Activated CD4-positive, CD25-positive, alpha-beta regulatory T cell (primary cell): ENCODE data around the gene CHD5.

Experiments
- DNase-seq, 4 experiments: peaks; one replicate each; lab custom pipeline; 2025; lab: John Stamatoyannopoulos, UW

The CHD5 gene

DNA sequence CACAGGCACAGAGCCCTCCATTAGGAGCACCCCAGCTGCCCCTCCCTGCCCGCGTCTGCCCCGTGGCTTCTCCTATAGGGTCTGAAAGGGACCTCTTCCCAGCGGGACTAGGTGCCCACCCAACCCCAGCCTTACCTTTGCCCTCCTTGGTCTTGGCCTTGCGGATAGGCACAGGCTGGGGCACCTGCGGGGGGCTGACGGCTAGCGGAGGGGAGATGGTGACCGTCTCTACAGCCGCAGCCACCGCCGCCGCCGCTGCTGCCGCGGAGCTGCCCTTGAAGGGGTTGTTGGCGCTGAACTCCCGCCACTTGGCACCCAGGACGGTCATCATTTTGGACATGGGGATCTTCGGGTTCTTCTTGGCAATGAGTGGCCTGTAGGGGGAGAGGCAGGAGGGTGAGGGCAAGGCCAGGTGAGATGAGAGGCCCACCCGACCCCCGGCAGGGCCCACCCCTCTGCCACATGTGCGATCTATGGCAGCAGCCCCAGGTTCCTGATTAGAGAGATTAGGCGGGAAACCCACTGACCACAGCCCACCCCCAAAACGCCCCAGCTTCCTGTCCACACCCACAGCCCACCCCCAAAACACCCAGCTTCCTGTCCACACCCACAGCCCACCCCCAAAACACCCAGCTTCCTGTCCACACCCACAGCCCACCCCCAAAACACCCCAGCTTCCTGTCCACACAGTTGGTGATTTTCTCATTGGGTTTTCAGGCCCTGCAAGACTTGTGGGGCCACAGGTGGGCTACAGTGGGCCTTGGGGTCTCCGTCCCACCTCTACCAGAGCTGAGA, 25.4 kb downstream of the CHD5 start:
- no peak for DNase-seq

- no peak for DNase-seq
Measured at GRCh38 chr1:6152882-6153281, 27.2 kb downstream of the CHD5 start.

DNA sequence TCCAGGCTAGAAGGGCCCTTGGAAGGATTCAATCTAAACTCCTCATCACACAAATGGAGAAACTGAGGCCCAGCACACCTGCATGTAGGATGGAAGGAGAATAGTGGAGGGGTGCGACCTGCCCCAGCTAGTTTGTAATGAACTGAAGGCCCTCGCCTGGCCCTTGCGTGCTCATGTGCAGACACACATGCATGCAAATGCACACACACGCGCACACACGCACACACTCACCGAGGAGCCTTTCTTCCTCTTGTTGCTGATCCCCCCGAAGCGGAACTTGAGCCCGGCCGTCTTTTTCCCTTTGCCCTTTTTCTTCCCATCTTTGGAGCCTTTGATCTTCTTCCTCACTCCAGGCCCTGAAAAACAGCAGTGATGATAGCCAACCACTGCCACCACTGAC, 27.9 kb downstream of the CHD5 start:
- DNase-seq: no peak

DNA sequence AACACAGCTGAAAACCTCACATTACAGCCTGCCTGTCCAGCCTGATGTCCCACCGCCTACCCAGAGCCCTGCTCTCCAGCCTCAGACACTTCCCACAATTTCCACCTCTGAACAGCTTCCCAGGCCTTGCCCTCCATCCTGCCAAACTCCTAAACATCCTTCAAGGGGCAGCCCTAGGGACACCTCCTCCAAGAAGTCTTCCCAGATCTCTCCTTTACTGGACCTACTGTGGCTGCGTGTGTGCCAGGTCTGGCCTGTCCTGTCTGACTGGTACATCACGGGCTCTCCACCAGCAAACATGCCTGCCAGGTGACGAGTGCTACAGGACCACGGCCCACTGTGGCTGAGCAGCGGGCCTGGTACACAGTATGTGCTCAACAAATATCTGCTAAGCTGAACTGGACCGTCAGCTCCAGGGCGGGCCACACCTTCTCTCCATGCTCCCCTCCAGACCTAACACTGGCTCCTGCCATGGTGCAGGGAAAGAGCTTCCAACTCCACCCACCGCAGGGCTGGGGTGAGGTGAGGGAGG, 28.8 kb downstream of the CHD5 start:
- no peak for DNase-seq

DNA sequence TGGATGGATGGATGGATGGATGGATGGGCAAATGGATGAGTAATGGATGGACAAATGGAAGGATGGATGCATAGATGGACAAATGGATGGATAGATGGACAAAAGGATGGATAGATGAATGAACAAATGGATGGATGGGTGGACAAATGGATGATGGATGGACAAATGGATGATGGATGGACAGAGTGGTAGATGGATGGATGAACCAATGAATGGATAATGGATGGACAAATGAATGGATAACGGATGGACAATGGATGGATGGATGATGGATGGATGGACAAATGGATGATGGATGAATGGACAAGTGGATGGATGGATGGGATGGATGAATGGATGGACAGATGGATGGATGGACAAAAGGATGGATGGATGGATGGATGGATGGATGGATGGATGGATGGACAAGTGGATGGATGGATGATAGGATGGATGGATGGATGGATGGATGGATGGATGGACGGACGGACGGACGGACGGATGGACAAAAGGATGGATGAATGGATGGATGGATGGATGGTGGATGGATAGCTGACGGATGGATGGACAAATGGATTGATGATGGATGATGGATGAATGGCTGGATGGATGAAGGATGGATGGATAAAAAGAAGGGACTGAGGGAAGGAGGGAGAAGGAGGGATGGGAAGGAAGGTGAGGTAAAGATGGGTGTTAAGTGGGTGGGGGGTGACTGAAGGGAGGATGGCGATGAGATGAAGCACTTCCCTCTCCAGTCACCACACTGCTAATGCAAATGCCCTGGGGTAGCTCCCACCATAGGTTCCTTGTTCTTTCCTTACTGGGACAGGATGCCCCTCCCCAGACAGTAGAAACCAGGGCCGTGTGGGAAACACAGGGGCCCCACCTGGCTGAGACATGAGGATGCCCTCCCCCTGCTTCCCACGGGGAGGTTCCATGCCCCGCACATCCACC, 29.8 kb downstream of the CHD5 start:
- no peak for DNase-seq

GRCh38 chr1:6149597-6149996, 30.5 kb downstream of the CHD5 start:
- DNase-seq: no peak

DNA sequence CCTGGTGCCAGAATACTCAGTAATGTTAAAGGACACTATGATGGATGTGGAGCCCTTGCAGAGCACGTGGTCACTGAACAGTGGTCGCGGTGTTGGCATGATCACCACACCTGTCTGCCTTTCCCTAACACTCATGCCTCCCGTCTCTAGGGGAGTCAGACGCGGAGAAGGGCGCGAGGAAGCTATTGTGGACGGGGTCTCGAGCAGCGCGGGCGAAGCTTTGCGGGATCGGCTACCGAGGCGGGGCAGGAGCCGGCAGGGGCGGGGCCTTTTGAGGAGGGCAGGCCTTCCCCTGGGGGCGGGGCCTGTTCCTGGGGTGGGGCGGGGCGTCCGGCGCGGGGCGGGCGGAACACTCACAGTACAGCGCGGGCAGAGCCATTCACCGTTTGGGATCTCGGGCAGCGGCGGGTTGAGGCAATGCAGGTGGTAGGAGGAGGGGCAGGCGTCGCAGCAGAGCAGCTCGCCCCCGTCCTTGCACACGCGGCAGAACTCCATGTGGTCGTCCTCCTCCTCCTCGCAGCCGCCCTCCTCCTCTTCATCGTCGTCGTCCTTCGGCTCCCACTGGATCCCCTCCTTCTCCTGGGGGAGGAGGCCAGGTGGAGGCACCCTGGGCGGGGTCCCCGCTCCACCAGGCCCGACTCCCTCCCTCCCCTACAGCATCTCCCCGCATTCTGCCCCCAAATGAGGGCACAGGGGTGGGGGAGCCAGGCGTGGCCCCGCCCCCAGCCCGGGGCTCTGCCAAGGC, 31.5 kb downstream of the CHD5 start:
- DNase-seq: peak; percentile 36 to 55 (median 40)

GRCh38 chr1:6145864-6146410, 34.2 kb downstream of the CHD5 start:
- no peak for DNase-seq

DNA sequence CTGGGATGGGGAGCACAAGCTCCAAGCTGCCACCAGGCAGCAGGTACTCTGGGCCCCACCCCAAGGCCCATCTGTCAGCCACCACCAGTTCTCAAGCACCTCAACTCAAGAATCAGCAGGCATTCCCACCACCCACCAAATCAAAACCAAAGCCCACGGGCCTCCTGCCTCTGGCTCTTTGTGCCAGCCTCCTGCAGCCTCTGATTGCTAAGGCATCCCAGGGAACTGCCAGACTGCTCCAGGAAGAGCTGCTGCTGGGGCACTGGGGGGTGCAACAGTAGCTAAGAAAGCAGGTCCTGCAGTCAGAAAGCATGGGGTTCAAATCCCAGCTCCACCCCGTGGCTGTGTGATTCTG, 34.7 kb downstream of the CHD5 start:
- DNase-seq: no peak

GRCh38 chr1:6144647-6145395, 35.3 kb downstream of the CHD5 start:
- DNase-seq: no peak

- DNase-seq: no peak
Measured at GRCh38 chr1:6144175-6144574, 35.9 kb downstream of the CHD5 start.

- no peak for DNase-seq
Measured at GRCh38 chr1:6143395-6143794, 36.7 kb downstream of the CHD5 start.

DNA sequence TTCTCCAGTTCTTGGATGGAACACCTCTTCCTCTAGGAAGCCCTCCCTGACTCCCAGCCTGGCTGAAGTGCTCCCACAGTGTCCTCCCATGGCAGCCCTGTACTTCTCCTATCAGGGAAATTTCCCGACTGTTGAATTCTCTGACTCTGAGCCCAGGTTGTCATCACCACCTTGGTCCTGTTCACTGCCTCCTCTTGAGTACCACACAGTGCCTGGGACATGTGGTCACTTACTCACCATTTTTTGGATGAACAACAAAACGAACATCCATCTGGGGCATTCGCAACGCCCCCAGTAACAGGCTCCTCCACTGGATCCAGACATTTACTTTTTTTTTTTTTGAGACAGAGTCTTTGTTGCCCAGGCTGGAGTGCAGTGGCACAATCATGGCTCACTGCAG, 37.4 kb downstream of the CHD5 start:
- DNase-seq: no peak

GRCh38 chr1:6142036-6142621, 38.0 kb downstream of the CHD5 start:
- no peak for DNase-seq

GRCh38 chr1:6141592-6141991, 38.5 kb downstream of the CHD5 start:
- no peak for DNase-seq

DNA sequence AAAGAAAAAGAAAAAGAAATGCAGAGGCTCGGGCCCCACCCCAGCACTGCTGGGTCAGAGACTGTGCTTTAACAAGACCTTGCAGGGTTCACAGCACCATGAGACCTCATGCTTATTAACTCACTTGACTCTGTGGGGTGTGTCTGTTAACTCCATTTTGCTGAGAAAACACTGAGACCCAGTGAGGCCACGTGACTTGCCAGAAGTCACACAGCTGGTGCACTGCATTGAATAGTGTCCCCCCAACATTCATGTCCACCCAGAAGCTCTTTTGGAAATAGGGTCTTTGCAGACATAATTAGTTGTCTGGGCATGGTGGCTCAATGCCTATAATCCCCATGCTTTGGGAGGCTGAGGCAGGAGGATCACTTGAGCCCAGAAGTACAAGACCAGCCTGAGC, 39.7 kb downstream of the CHD5 start:
- DNase-seq: no peak

DNA sequence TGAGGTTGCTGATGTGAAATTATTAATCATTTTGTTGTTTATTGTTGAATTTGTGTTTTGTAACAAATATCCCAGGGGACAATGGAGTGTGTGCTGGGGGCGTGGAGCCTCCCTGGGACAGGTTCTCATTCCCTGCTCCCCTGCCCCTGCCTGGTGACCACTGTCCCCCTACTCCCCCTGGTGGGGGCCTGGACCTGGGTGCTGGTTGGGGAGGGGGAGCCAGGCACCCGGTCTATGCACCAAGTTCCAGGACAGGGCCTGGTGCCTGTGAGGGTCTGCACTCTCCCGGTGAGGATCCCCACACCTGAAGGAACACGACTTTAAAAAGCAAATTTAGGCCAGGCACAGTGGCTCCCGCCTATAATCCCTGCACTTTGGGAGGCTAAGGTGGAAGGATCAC, 42.4 kb downstream of the CHD5 start:
- DNase-seq: no peak

GRCh38 chr1:6136516-6137220, 43.5 kb downstream of the CHD5 start:
- DNase-seq: no peak

DNA sequence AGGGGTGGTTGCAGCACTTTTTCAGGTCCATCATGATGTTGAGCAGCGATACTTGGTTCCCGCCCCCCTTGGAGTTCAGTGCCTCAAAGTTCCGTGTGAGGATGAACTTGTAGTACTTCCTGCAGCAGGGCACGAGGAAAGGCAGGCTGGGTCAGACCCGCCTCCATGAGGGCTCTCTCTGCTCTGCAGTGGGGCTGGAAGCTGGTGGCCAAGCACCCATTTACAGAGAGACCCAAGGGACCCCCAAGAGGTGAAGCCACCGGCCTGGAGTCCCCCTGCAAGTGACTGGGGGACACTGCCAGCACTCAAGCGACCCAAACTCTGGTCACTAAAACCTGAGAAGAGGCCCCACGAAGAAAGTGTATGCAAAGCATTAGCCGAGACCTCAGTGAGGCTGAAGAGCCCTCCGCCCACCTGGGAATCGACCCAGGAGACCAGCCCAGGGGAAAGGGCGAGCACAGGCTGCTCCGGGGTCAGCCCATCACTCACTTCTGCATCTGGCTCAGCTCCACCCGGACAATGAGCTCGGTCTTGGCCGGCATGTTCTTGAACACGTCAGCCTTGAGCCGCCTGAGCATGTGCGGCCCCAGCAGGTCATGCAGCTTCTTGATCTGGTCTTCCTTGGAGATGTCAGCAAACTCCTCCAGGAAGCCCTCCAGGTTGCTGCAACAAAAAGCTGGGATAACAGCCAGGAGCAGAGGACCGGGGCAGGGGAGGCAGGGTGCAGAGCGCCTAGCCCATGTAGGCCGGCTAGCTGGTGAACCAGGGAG, 45.2 kb downstream of the CHD5 start:
- no peak for DNase-seq
